Measurements from ENCODE around the gene CD96. TPM values are rescaled to one million over a fixed set of nuclear protein-coding genes. Genes with fewer than 3 reads are reported as not detected.

Gene CD96
- total and polyA plus RNA-seq, 5 donors from 2014 or later = 104 to 149 (median 125) TPM

DNA sequence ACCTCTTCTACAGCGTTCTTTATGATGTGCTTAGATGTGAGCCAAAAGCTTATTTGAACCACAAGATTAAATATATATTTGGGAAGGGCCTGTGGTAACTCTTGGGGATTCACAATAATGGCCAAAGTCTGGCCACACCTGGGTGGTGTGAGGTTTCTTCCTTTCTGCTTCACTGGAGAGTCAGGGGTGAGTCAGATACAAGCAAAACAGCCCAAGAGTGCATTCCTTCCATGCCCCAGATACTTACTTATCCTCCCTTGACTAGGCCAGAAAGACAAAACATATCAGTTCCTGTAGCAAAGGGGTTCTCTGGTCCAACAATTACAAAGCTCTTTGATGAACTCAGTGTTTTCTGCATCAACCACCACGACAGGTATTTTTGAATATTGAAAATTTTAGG, 52.2 kb downstream of the CD96 start:
- Histone ChIP-seq H3K4me1 (ENCODE audit: control insufficient read depth, insufficient read depth, low read length, poor library complexity, severe bottlenecking) (peaks cover 12% of the 10 kb centered on the region), H3K27me3 (ENCODE audit: control insufficient read depth, insufficient read depth, low read length) (no peaks in the 10 kb centered on the region), H3K27ac (ENCODE audit: insufficient read depth, low read length, poor library complexity, severe bottlenecking) (no peak overlapping the region), H3K9me3 (ENCODE audit: control insufficient read depth in 2 of 2, low read length in 2 of 2) (no peaks in the 10 kb centered on the region), H3K4me3 (ENCODE audit: low read depth, low read length) (peak overlapping the region; percentile 2), H3K36me3 (ENCODE audit: control insufficient read depth, insufficient read depth, low read length) (peaks cover 31% of the 10 kb centered on the region)
- peaks cover 25 to 45% (median 33%) of the 10 kb centered on the region in 4 donors for H3K4me1 Mint-ChIP-seq
- peak overlapping the region; percentile 15 to 70 (median 48) for H3K27ac Mint-ChIP-seq
- peak overlapping the region in 2 of 4 donors; percentile 14 to 31 for H3K4me3 Mint-ChIP-seq
- H3K9me3 Mint-ChIP-seq = no peaks in the 10 kb centered on the region
- no peaks in the 10 kb centered on the region for H3K27me3 Mint-ChIP-seq
- H3K36me3 Mint-ChIP-seq = peaks cover 48% of the 10 kb centered on the region
- ATAC-seq (ENCODE audit: low read depth in 2 of 2) (peak in 1 of 2 donors; percentile 5), DNase-seq (peak in 1 of 3 donors; percentile 42)

DNA sequence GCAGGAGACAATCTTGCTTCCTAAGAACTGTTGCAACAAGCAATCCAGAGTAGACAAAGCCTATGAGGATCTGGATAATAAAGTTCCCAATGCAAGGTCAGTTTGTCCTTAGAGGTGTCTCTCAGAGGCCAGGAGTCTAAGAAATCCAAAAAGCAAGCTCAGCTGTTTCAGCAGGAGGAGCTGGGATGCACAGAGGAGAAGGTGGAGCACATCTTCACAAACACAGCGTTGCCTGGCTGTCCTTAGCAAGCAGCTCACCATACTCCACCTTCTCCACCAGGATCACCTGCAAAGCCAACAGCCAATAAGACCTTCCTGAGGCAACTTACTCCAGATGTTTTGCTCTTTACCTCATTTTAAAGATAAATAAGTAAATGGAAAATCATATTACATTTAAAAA, 52.8 kb downstream of the CD96 start:
- peaks cover 50% of the 10 kb centered on the region for H3K36me3 Mint-ChIP-seq
- DNase-seq = no peak
- no peak overlapping the region for H3K4me3 Mint-ChIP-seq

GRCh38 chr3:111595232-111595631, 53.2 kb downstream of the CD96 start, which contains the start of gene ZBED2:
Gene ZBED2 (minus strand): TSS chr3:111595346. CDS start chr3:111594201, 1,145 bp downstream.
- H3K27ac ChIP-seq (ENCODE audit: insufficient read depth, low read length, poor library complexity, severe bottlenecking) = peak within 1 kb of the TSS; percentile 5
- H3K4me1 ChIP-seq (ENCODE audit: control insufficient read depth, insufficient read depth, low read length, poor library complexity, severe bottlenecking) = peaks cover 12% of the 10 kb centered on the region
- DNase-seq = peak in 1 of 3 donors; percentile 45
- H3K36me3 ChIP-seq (ENCODE audit: control insufficient read depth, insufficient read depth, low read length) = peaks cover 34% of the 10 kb centered on the region
- H3K4me3 Mint-ChIP-seq = peak within 1 kb of the TSS in 1 of 4 donors; percentile 14
- H3K4me1 Mint-ChIP-seq = peaks cover 21 to 42% (median 30%) of the 10 kb centered on the region in 4 donors
- H3K4me3 ChIP-seq (ENCODE audit: low read depth, low read length) = peak within 1 kb of the TSS; percentile 2
- no peaks in the 10 kb centered on the region for H3K27me3 ChIP-seq (ENCODE audit: control insufficient read depth, insufficient read depth, low read length)
- H3K27ac Mint-ChIP-seq = peak within 1 kb of the TSS; percentile 56 to 70 (median 62)
- no peak for ATAC-seq (ENCODE audit: low read depth in 2 of 2)
- H3K9me3 ChIP-seq (ENCODE audit: control insufficient read depth in 2 of 2, low read length in 2 of 2) = no peaks in the 10 kb centered on the region
- H3K9me3 Mint-ChIP-seq = no peaks in the 10 kb centered on the region
- no peaks in the 10 kb centered on the region for H3K27me3 Mint-ChIP-seq
- H3K36me3 Mint-ChIP-seq = peaks cover 54% of the 10 kb centered on the region

More for the DNA sequence above, 52.8 kb downstream of the CD96 start:
- Histone ChIP-seq H3K27me3 (ENCODE audit: control insufficient read depth, insufficient read depth, low read length) (no peaks in the 10 kb centered on the region), H3K27ac (ENCODE audit: insufficient read depth, low read length, poor library complexity, severe bottlenecking) (peak overlapping the region; percentile 5), H3K4me3 (ENCODE audit: low read depth, low read length) (peak overlapping the region; percentile 2), H3K4me1 (ENCODE audit: control insufficient read depth, insufficient read depth, low read length, poor library complexity, severe bottlenecking) (peaks cover 12% of the 10 kb centered on the region), H3K9me3 (ENCODE audit: control insufficient read depth in 2 of 2, low read length in 2 of 2) (no peaks in the 10 kb centered on the region), H3K36me3 (ENCODE audit: control insufficient read depth, insufficient read depth, low read length) (peaks cover 31% of the 10 kb centered on the region)
- peak overlapping the region in 2 of 3 donors; percentile 56 to 70 for H3K27ac Mint-ChIP-seq
- ATAC-seq (ENCODE audit: low read depth in 2 of 2) = no peak
- H3K9me3 Mint-ChIP-seq = no peaks in the 10 kb centered on the region
- no peaks in the 10 kb centered on the region for H3K27me3 Mint-ChIP-seq
- H3K4me1 Mint-ChIP-seq = peaks cover 21 to 45% (median 32%) of the 10 kb centered on the region in 4 donors

- Histone ChIP-seq H3K36me3 (ENCODE audit: control insufficient read depth, insufficient read depth, low read length) (peaks cover 41% of the 10 kb centered on the region), H3K27ac (ENCODE audit: insufficient read depth, low read length, poor library complexity, severe bottlenecking) (no peak overlapping the region), H3K27me3 (ENCODE audit: control insufficient read depth, insufficient read depth, low read length) (no peaks in the 10 kb centered on the region), H3K4me3 (ENCODE audit: low read depth, low read length) (no peak overlapping the region), H3K4me1 (ENCODE audit: control insufficient read depth, insufficient read depth, low read length, poor library complexity, severe bottlenecking) (peaks cover 12% of the 10 kb centered on the region), H3K9me3 (ENCODE audit: control insufficient read depth in 2 of 2, low read length in 2 of 2) (no peaks in the 10 kb centered on the region)
- H3K27ac Mint-ChIP-seq = peak overlapping the region in 2 of 3 donors; percentile 7 to 60
- H3K9me3 Mint-ChIP-seq = no peaks in the 10 kb centered on the region
- no peaks in the 10 kb centered on the region for H3K27me3 Mint-ChIP-seq
- H3K4me3 Mint-ChIP-seq = no peak overlapping the region
- peak in 1 of 3 donors; percentile 46 for DNase-seq
- peaks cover 60% of the 10 kb centered on the region for H3K36me3 Mint-ChIP-seq
- peaks cover 20 to 44% (median 30%) of the 10 kb centered on the region in 4 donors for H3K4me1 Mint-ChIP-seq
- ATAC-seq (ENCODE audit: low read depth in 2 of 2) = peak in 1 of 2 donors; percentile 42
These were observed 54.3 kb downstream of the CD96 start for GRCh38 chr3:111596328-111596727.

DNA sequence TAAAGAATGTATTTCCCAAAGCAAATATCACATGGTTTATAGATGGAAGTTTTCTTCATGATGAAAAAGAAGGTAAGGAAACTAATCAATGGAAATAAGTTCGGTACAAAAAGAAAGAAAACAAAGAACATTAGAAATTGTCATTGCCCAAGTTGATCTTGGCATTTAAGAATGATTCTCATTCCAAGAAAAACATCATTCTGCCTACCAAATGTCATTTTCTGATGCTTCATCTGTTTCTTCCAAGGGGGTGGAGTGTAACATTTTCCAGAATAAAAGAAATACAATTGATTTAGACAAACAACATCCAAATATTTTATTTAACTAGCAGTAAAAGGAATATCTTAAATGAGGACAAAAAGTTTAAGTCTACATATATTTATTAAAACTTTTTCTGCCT, 56.1 kb downstream of the CD96 start:
- H3K9me3 Mint-ChIP-seq = no peaks in the 10 kb centered on the region
- peaks cover 57% of the 10 kb centered on the region for H3K36me3 Mint-ChIP-seq
- H3K4me3 Mint-ChIP-seq = no peak overlapping the region
- ATAC-seq (ENCODE audit: low read depth in 2 of 2) = no peak
- H3K27ac Mint-ChIP-seq = peak overlapping the region in 1 of 3 donors; percentile 35
- no peaks in the 10 kb centered on the region for H3K27me3 Mint-ChIP-seq
- DNase-seq = no peak
- H3K27me3 ChIP-seq (ENCODE audit: control insufficient read depth, insufficient read depth, low read length) = no peaks in the 10 kb centered on the region
- no peak overlapping the region for H3K4me3 ChIP-seq (ENCODE audit: low read depth, low read length)
- no peak overlapping the region for H3K27ac ChIP-seq (ENCODE audit: insufficient read depth, low read length, poor library complexity, severe bottlenecking)
- H3K9me3 ChIP-seq (ENCODE audit: control insufficient read depth in 2 of 2, low read length in 2 of 2) = no peaks in the 10 kb centered on the region
- peaks cover 12% of the 10 kb centered on the region for H3K4me1 ChIP-seq (ENCODE audit: control insufficient read depth, insufficient read depth, low read length, poor library complexity, severe bottlenecking)
- H3K4me1 Mint-ChIP-seq = peaks cover 19 to 42% (median 28%) of the 10 kb centered on the region in 4 donors
- H3K36me3 ChIP-seq (ENCODE audit: control insufficient read depth, insufficient read depth, low read length) = peaks cover 33% of the 10 kb centered on the region

GRCh38 chr3:111598552-111598951, 56.6 kb downstream of the CD96 start:
- no peak overlapping the region for H3K27ac Mint-ChIP-seq
- no peaks in the 10 kb centered on the region for H3K27me3 Mint-ChIP-seq
- peaks cover 21 to 43% (median 28%) of the 10 kb centered on the region in 4 donors for H3K4me1 Mint-ChIP-seq
- no peak overlapping the region for H3K4me3 ChIP-seq (ENCODE audit: low read depth, low read length)
- H3K4me3 Mint-ChIP-seq = no peak overlapping the region
- H3K36me3 Mint-ChIP-seq = peaks cover 57% of the 10 kb centered on the region
- H3K36me3 ChIP-seq (ENCODE audit: control insufficient read depth, insufficient read depth, low read length) = peaks cover 33% of the 10 kb centered on the region
- H3K27me3 ChIP-seq (ENCODE audit: control insufficient read depth, insufficient read depth, low read length) = no peaks in the 10 kb centered on the region
- no peak overlapping the region for H3K27ac ChIP-seq (ENCODE audit: insufficient read depth, low read length, poor library complexity, severe bottlenecking)
- H3K9me3 Mint-ChIP-seq = no peaks in the 10 kb centered on the region
- no peaks in the 10 kb centered on the region for H3K9me3 ChIP-seq (ENCODE audit: control insufficient read depth in 2 of 2, low read length in 2 of 2)
- DNase-seq (no peak), ATAC-seq (ENCODE audit: low read depth in 2 of 2) (no peak)
- peaks cover 12% of the 10 kb centered on the region for H3K4me1 ChIP-seq (ENCODE audit: control insufficient read depth, insufficient read depth, low read length, poor library complexity, severe bottlenecking)

DNA sequence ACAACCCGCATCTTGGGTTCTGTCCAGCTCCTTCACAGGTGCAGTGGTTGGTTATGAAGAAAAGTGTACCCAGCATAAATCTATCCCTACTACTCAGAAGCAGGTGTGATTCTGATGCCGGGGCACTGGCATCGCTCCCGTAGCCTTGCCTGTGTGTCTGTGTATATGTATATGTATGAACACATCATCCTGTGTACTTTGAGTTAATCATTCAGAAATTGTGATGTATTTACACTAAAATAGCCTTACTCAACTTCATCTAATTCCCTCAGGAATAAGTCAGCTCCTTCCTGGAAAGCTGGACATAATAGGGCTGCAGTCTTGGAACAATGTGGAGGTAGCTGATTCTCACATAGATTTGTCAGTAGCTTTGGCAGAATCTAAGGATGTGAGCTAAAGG, 59.8 kb downstream of the CD96 start:
- H3K27me3 ChIP-seq (ENCODE audit: control insufficient read depth, insufficient read depth, low read length) = no peaks in the 10 kb centered on the region
- no peak overlapping the region for H3K27ac ChIP-seq (ENCODE audit: insufficient read depth, low read length, poor library complexity, severe bottlenecking)
- H3K4me1 ChIP-seq (ENCODE audit: control insufficient read depth, insufficient read depth, low read length, poor library complexity, severe bottlenecking) = no peaks in the 10 kb centered on the region
- no peaks in the 10 kb centered on the region for H3K9me3 ChIP-seq (ENCODE audit: control insufficient read depth in 2 of 2, low read length in 2 of 2)
- H3K4me3 ChIP-seq (ENCODE audit: low read depth, low read length) = no peak overlapping the region
- Mint-ChIP-seq H3K4me3 (no peak overlapping the region), H3K4me1 (peaks cover 10 to 18% (median 17%) of the 10 kb centered on the region in 4 donors), H3K27ac (no peak overlapping the region), H3K27me3 (no peaks in the 10 kb centered on the region), H3K36me3 (peaks cover 58% of the 10 kb centered on the region), H3K9me3 (no peaks in the 10 kb centered on the region)
- peaks cover 44% of the 10 kb centered on the region for H3K36me3 ChIP-seq (ENCODE audit: control insufficient read depth, insufficient read depth, low read length)
- DNase-seq = no peak
- no peak for ATAC-seq (ENCODE audit: low read depth in 2 of 2)

DNA sequence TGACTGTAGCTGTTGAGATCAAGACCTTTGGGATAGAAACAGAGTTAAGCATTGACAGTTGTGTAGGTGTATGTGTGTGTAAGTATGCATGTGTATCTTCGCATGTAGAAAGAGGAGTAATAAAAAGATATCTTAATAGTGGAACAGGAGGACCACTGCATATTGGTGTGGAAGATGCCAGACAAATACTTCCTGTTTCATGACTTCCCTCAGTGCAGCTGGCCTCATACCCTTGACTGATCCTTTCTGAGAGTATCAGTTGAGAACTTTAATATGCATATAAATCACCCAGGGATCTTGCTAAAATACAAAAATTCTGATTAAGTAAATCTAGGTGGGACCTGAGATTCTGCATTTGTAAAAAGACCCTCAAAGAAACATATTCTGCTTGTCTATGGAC, 61.7 kb downstream of the CD96 start:
- Mint-ChIP-seq H3K4me3 (no peak overlapping the region), H3K27me3 (no peaks in the 10 kb centered on the region), H3K36me3 (peaks cover 53% of the 10 kb centered on the region), H3K4me1 (peaks cover 14 to 27% (median 26%) of the 10 kb centered on the region in 4 donors), H3K9me3 (no peaks in the 10 kb centered on the region), H3K27ac (peak overlapping the region in 2 of 3 donors; percentile 53 to 79)
- no peak for DNase-seq
- no peaks in the 10 kb centered on the region for H3K27me3 ChIP-seq (ENCODE audit: control insufficient read depth, insufficient read depth, low read length)
- H3K4me3 ChIP-seq (ENCODE audit: low read depth, low read length) = no peak overlapping the region
- peaks cover 5% of the 10 kb centered on the region for H3K4me1 ChIP-seq (ENCODE audit: control insufficient read depth, insufficient read depth, low read length, poor library complexity, severe bottlenecking)
- no peak for ATAC-seq (ENCODE audit: low read depth in 2 of 2)
- H3K36me3 ChIP-seq (ENCODE audit: control insufficient read depth, insufficient read depth, low read length) = peaks cover 48% of the 10 kb centered on the region
- no peak overlapping the region for H3K27ac ChIP-seq (ENCODE audit: insufficient read depth, low read length, poor library complexity, severe bottlenecking)
- H3K9me3 ChIP-seq (ENCODE audit: control insufficient read depth in 2 of 2, low read length in 2 of 2) = no peaks in the 10 kb centered on the region

Measured in CD4-positive, CD25-positive, alpha-beta regulatory T cell (primary cell).